ENCODE data around the gene SCN2A. TPM values are rescaled to one million over a fixed set of nuclear protein-coding genes. Genes with fewer than 3 reads are reported as not detected.

The SCN2A gene
- total RNA-seq, 1 experiment from 2014 or later, result 0.24 TPM

- no peaks in the 10 kb centered on the region for H3K4me1 ChIP-seq (ENCODE audit: insufficient read depth, low read length)
- H4K91ac ChIP-seq (ENCODE audit: insufficient read length, low read depth, low read length), result no peak overlapping the region
- H4K20me1 ChIP-seq (ENCODE audit: control insufficient read depth, insufficient read depth, insufficient read length), result no peaks in the 10 kb centered on the region
- no peak overlapping the region for H3K14ac ChIP-seq (ENCODE audit: insufficient read depth, low read length)
- H3K4me3 Mint-ChIP-seq, result no peak overlapping the region
- H3K23me2 ChIP-seq (ENCODE audit: insufficient read length, low read depth, low read length, poor library complexity, severe bottlenecking), result no peaks in the 10 kb centered on the region
- no peaks in the 10 kb centered on the region for H3K79me2 ChIP-seq (ENCODE audit: insufficient read depth, low read length)
- H3K27me3 Mint-ChIP-seq (ENCODE audit: low read depth), result no peaks in the 10 kb centered on the region
- H3K4ac ChIP-seq (ENCODE audit: low read depth, low read length), result no peak overlapping the region
- no peak overlapping the region for H3K18ac ChIP-seq (ENCODE audit: insufficient read length, low read depth, low read length)
- no peak overlapping the region for H3K56ac ChIP-seq (ENCODE audit: insufficient read length, low read depth, low read length)
- H3K4me1 Mint-ChIP-seq, result peaks cover 0 to 4% of the 10 kb centered on the region in 2 experiments; a peak in 2 of 4 replicates
- DNase-seq, result no peak
- H3K23ac ChIP-seq (ENCODE audit: insufficient read length, low read depth, low read length), result no peak overlapping the region
- no peak overlapping the region for H2BK5ac ChIP-seq (ENCODE audit: insufficient read length, low read length)
- H3K27me3 ChIP-seq (ENCODE audit: insufficient read depth, low read length), result no peaks in the 10 kb centered on the region
- no peak overlapping the region for H3K9ac ChIP-seq (ENCODE audit: extremely low read depth, insufficient read length, low read length)
- no peak overlapping the region for H2BK15ac ChIP-seq (ENCODE audit: low read depth, low read length)
- no peak overlapping the region for H2BK120ac ChIP-seq (ENCODE audit: low read depth, low read length, poor library complexity, severe bottlenecking)
- H4K8ac ChIP-seq (replicated peaks; ENCODE audit: insufficient read length, low read depth, low read length), result no peak overlapping the region
- H3K79me1 ChIP-seq (ENCODE audit: insufficient read depth, low read depth, low read length, poor library complexity, severe bottlenecking), result no peaks in the 10 kb centered on the region
- H2AFZ ChIP-seq (ENCODE audit: low read length), result no peak overlapping the region
- no peaks in the 10 kb centered on the region for H3K9me3 ChIP-seq (ENCODE audit: control insufficient read depth, low read depth, low read length)
- no peak overlapping the region for H2BK12ac ChIP-seq (ENCODE audit: insufficient read length, low read depth, low read length)
- WGBS (ENCODE audit: extremely low coverage, insufficient read length, low lambda C conversion rate), result no CpG with 5 or more reads among the region's 4 CpGs
- H3K27ac ChIP-seq (ENCODE audit: insufficient read length, low read depth, low read length), result no peak overlapping the region
- no peak overlapping the region for H2BK20ac ChIP-seq (ENCODE audit: low read depth, low read length, poor library complexity, severe bottlenecking)
- H3K4me2 ChIP-seq (ENCODE audit: insufficient read depth, insufficient read length, low read length), result no peak overlapping the region
- peak overlapping the region in 1 of 3 experiments; percentile 36; a peak in 2 of 7 replicates for H3K27ac Mint-ChIP-seq
- H4K5ac ChIP-seq (ENCODE audit: insufficient read length, low read depth, low read length), result no peak overlapping the region
- no peak overlapping the region for H3T11ph ChIP-seq (ENCODE audit: low read length)
- TF ChIP-seq CTCF (conservative IDR thresholded peaks at IDR 0.05), result no peak
- H2AK5ac ChIP-seq (ENCODE audit: insufficient read length, low read length), result no peak overlapping the region
- no peaks in the 10 kb centered on the region for H3K9me3 Mint-ChIP-seq
- no peaks in the 10 kb centered on the region for H3K36me3 Mint-ChIP-seq (ENCODE audit: insufficient read depth in 1 of 3, low read depth in 3 of 3)
Measured at GRCh38 chr2:165251366-165251765, 12.2 kb downstream of the SCN2A start.

Data from H9 (cell line).